WTC11 (cell line): ENCODE data around the gene EMP2. TPM values are rescaled to one million over a fixed set of nuclear protein-coding genes. Genes with fewer than 3 reads are reported as not detected.
"Not testable (repeated sequence)": the region's sequence is repeated elsewhere in the genome, so short reads cannot be mapped to it uniquely, and the experiment has no call there.

Experiments used
- ATAC-seq: fragments of 200-7000 bp; cut with Tn5 transposase; 2 replicates; pipeline ENCODE4 v1.10.0; 2021; ENCODE audit warnings: mild to moderate bottlenecking, moderate library complexity
- CTCF ChIA-PET: fragments of 300-600 bp; sonication (Branson Sonifier 250); formaldehyde crosslinking; loops from one replicate; lab custom pipeline; 2021; ENCODE audit warnings: antibody characterized with exemption; lab: Charles Lee
- POLR2A ChIA-PET: fragments of 350-600 bp; sonication (Branson Sonifier 250); formaldehyde crosslinking; loops from one replicate; lab custom pipeline; 2021; ENCODE audit warnings: antibody characterized with exemption; lab: Charles Lee
- DNase-seq: peaks from one replicate; pipeline ENCODE4 v3.0.0; 2021; ENCODE audit warnings: low spot score
- H3K27ac Mint-ChIP-seq: 2 replicates; pipeline ENCODE4 v1.8.0; 2021; ENCODE audit warnings: mixed read lengths
- H3K27me3 Mint-ChIP-seq: 2 replicates; pipeline ENCODE4 v1.8.0; 2021; ENCODE audit warnings: low read depth, mild to moderate bottlenecking, moderate library complexity, mixed read lengths
- H3K36me3 Mint-ChIP-seq: 2 replicates; pipeline ENCODE4 v1.8.0; 2021; ENCODE audit warnings: mixed read lengths
- H3K4me1 Mint-ChIP-seq: 2 replicates; pipeline ENCODE4 v1.8.0; 2022; ENCODE audit warnings: mixed read lengths
- H3K4me3 Mint-ChIP-seq: 2 replicates; pipeline ENCODE4 v1.8.0; 2021; ENCODE audit warnings: mild to moderate bottlenecking, moderate library complexity, mixed read lengths
- H3K9me3 Mint-ChIP-seq: 2 replicates; pipeline ENCODE4 v1.8.0; 2021; ENCODE audit warnings: mixed read lengths
- ATF1 ChIP-seq: sonication (generic); formaldehyde crosslinking; IDR thresholded peaks from 2 replicates; pipeline ENCODE4 v1.8.1; 2023; ENCODE audit warnings: mild to moderate bottlenecking, moderate library complexity, missing genetic modification reagents
- CREB1 ChIP-seq: sonication (generic); formaldehyde crosslinking; IDR thresholded peaks from 2 replicates; pipeline ENCODE4 v1.8.0; 2023; ENCODE audit warnings: mild to moderate bottlenecking, missing genetic modification reagents
- ELF4 ChIP-seq: sonication (generic); formaldehyde crosslinking; IDR thresholded peaks from 2 replicates; pipeline ENCODE4 v1.8.1; 2022; ENCODE audit warnings: low read depth, mild to moderate bottlenecking, moderate library complexity, missing genetic modification reagents
- ETV6 ChIP-seq: sonication (generic); formaldehyde crosslinking; IDR thresholded peaks from 2 replicates; pipeline ENCODE4 v1.8.1; 2022; ENCODE audit warnings: mild to moderate bottlenecking, missing genetic modification reagents
- GABPB1 ChIP-seq: sonication (generic); formaldehyde crosslinking; IDR thresholded peaks from 2 replicates; pipeline ENCODE4 v1.8.1; 2023; ENCODE audit warnings: mild to moderate bottlenecking, missing genetic modification reagents
- JAZF1 ChIP-seq: fragments of 250-450 bp; sonication (Bioruptor Pico); IDR thresholded peaks from 2 replicates; pipeline ENCODE4 v1.9.0; 2021; ENCODE audit warnings: moderate library complexity, mild to moderate bottlenecking, inconsistent platforms
- JUN ChIP-seq: sonication (generic); formaldehyde crosslinking; IDR thresholded peaks from 2 replicates; pipeline ENCODE4 v1.8.0; 2023; ENCODE audit warnings: mild to moderate bottlenecking, missing genetic modification reagents
- MXD4 ChIP-seq: fragments of 250-450 bp; sonication (Bioruptor Pico); IDR thresholded peaks from 2 replicates; pipeline ENCODE4 v1.8.0; 2021; ENCODE audit warnings: mild to moderate bottlenecking, moderate library complexity, borderline replicate concordance
- NFE2L1 ChIP-seq: sonication (generic); formaldehyde crosslinking; IDR thresholded peaks from 2 replicates; pipeline ENCODE4 v1.8.1; 2023; ENCODE audit warnings: missing genetic modification reagents
- PRRX2 ChIP-seq: fragments of 250-450 bp; sonication (Bioruptor Pico); IDR thresholded peaks from 2 replicates; pipeline ENCODE4 v1.8.0; 2021; ENCODE audit warnings: mild to moderate bottlenecking
- TCF7 ChIP-seq: sonication (generic); formaldehyde crosslinking; IDR thresholded peaks from 2 replicates; pipeline ENCODE4 v1.8.0; 2022; ENCODE audit warnings: mild to moderate bottlenecking, low read depth, missing genetic modification reagents, moderate library complexity
- TP53 ChIP-seq: sonication (generic); formaldehyde crosslinking; IDR thresholded peaks from 2 replicates; pipeline ENCODE4 v1.8.1; 2023; ENCODE audit warnings: mild to moderate bottlenecking, missing genetic modification reagents
- ZNF121 ChIP-seq: sonication (generic); formaldehyde crosslinking; IDR thresholded peaks from 2 replicates; pipeline ENCODE4 v1.8.0; 2023; ENCODE audit warnings: missing genetic modification reagents
- ZNF232 ChIP-seq: sonication (generic); formaldehyde crosslinking; IDR thresholded peaks from 2 replicates; pipeline ENCODE4 v1.8.0; 2022; ENCODE audit warnings: mild to moderate bottlenecking, missing genetic modification reagents
- total RNA-seq: library from RNA; stranded (reverse); gene quantifications from 3 replicates; pipeline ENCODE4 v1.2.3, GENCODE V29; 2021
- TF ChIP-seq, protein P1 (sequence below): fragments of 250-450 bp; sonication (Bioruptor Pico); IDR thresholded peaks from 2 replicates; pipeline ENCODE4 v1.9.0; 2021; ENCODE audit warnings: mild to moderate bottlenecking
- TF ChIP-seq, protein P2 (sequence below): sonication (generic); formaldehyde crosslinking; IDR thresholded peaks from 2 replicates; pipeline ENCODE4 v1.8.1; 2022; ENCODE audit warnings: low read depth, missing genetic modification reagents, borderline replicate concordance

Gene EMP2
- total RNA-seq, 1 experiment from 2014 or later: 16.4 TPM

DNA sequence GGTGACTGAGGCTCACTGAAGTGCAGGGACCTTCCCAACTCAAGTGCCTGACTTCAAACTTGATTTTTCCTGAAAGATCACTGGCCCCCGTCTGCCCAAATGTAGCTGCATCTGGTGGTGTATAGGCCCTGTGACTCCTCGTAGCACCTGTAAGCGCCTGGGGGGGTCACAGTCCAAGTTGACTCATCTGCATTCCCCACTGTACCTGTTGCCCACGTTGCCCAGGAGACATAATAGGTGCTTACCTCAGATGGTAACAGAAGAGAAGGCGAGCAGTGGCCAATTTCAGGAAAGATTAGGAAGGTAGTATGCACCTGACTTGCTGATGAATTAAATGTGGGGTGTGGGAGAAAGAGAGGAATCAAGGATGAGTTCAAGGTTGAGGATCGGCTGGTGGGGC, 44.1 kb upstream of the EMP2 start:
- Mint-ChIP-seq H3K4me3 (no peak overlapping the region), H3K4me1 (peaks cover 8% of the 10 kb centered on the region), H3K9me3 (no peaks in the 10 kb centered on the region), H3K27me3 (no peaks in the 10 kb centered on the region; the same call in 1 of the 2 replicates), H3K36me3 (no peaks in the 10 kb centered on the region), H3K27ac (no peak overlapping the region)
- ChIA-PET POLR2A (no interaction called here), CTCF (interaction anchor here (0.6 to 1.4 kb wide), 3 partner anchors 36 to 65 kb away, joined by 3 read pairs; partner anchors contain the start of gene EMP2)
- no peak for TF ChIP-seq ETV6 (CRISPR knock-in tag)
- TF ChIP-seq, protein P1, sequence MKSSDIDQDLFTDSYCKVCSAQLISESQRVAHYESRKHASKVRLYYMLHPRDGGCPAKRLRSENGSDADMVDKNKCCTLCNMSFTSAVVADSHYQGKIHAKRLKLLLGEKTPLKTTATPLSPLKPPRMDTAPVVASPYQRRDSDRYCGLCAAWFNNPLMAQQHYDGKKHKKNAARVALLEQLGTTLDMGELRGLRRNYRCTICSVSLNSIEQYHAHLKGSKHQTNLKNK (CRISPR knock-in tag): no peak
- TF ChIP-seq, protein P2, sequence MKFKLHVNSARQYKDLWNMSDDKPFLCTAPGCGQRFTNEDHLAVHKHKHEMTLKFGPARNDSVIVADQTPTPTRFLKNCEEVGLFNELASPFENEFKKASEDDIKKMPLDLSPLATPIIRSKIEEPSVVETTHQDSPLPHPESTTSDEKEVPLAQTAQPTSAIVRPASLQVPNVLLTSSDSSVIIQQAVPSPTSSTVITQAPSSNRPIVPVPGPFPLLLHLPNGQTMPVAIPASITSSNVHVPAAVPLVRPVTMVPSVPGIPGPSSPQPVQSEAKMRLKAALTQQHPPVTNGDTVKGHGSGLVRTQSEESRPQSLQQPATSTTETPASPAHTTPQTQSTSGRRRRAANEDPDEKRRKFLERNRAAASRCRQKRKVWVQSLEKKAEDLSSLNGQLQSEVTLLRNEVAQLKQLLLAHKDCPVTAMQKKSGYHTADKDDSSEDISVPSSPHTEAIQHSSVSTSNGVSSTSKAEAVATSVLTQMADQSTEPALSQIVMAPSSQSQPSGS (CRISPR knock-in tag): no peak
- 0 out of 2 replicates have a peak, but pooled peaks have one; percentile 20 for TF ChIP-seq GABPB1 (CRISPR knock-in tag)
- DNase-seq (no peak), ATAC-seq (no peak)

DNA sequence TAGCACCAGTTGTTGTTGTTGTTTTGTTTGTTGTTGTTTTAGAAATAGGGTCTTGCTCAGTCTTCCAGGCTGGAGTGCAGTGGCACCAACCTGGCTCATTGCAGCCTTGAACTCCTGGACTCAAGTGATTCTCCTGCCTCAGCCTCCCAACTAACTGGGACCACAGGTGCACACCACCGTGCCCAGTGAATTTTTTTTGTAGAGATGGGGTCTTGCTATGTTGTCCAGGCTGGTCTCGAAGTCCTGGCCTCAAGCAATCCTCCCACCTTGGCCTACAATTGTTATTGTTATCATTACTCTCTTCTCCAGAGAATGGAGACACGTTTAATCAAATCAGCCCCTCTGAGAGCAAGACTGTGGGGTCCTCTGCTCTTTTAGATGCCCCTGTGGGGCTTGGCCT, 42.7 kb upstream of the EMP2 start:
- Mint-ChIP-seq H3K27me3 (peaks cover 5% of the 10 kb centered on the region), H3K4me1 (peaks cover 19% of the 10 kb centered on the region), H3K4me3 (no peak overlapping the region), H3K9me3 (no peaks in the 10 kb centered on the region), H3K36me3 (no peaks in the 10 kb centered on the region), H3K27ac (no peak overlapping the region)
- ChIA-PET CTCF (no interaction called here), POLR2A (no interaction called here)
- ATAC-seq: no peak
- TF ChIP-seq ZNF121 (CRISPR knock-in tag) (peak; percentile 35; the same call in 1 of the 2 replicates), TP53 (CRISPR knock-in tag) (no peak)
- no peak for DNase-seq

DNA sequence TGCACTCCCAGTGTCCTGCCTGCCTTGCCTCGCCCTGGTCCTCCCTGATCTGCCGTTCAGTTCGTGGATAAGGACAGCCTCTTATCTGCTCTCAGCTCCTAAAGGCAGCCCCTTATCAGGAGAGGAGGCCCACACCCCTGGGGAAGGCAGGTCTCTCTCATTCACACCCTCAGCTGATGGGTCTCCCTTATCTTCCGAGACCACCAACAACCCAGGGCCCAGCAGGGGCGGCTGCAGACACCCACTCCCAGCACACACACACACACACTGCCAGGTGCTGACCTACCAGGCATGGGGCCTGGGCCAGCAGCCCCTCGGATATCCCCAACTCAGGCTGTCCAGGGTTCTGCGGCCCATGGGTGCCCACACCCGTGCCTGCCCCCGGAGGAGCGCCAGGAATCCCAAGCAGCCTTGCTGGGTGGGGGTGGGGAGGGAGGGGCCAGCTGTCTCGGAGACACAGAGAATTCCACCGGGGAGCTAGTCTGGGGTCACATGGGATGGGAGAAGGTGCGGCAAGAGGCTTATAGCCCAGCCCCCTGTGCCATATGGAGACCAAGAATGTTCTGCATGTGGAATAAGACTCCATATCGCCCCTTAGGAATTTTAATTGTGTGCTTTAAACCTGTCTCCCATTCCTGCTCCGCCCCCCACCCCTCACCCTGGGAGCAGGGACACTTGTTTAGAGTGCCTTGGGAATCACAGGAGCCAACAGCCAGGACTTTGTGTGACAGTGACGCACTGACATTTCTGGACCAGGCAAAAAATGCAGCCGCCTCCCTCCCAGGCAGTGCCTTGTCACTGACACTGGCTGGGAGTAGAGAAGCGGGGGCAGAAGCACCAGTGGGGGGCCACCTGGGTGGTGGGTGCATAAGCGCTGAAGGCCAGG, 41.9 kb upstream of the EMP2 start:
- no peaks in the 10 kb centered on the region for H3K9me3 Mint-ChIP-seq
- CTCF ChIA-PET: interaction anchor here (1.0 to 2.2 kb wide), 2 partner anchors 101 to 296 kb away, joined by 3 to 5 read pairs; no protein-coding TSS in a partner anchor
- POLR2A ChIA-PET: no interaction called here
- DNase-seq (no peak), ATAC-seq (peak; percentile 50)
- H3K36me3 Mint-ChIP-seq: no peaks in the 10 kb centered on the region
- H3K4me3 Mint-ChIP-seq: no peak overlapping the region
- peaks cover 26% of the 10 kb centered on the region for H3K4me1 Mint-ChIP-seq
- TF ChIP-seq PRRX2 (no peak), TCF7 (no peak), CREB1 (no peak), ATF1 (CRISPR knock-in tag) (no peak), JUN (no peak), ELF4 (no peak), MXD4 (CRISPR knock-in tag) (no peak), ZNF121 (CRISPR knock-in tag) (no peak), ZNF232 (no peak), NFE2L1 (CRISPR knock-in tag) (no peak), JAZF1 (CRISPR knock-in tag) (no peak)
- TF ChIP-seq, all 79 proteins: peak for 0
- H3K27me3 Mint-ChIP-seq: peaks cover 11% of the 10 kb centered on the region
- H3K27ac Mint-ChIP-seq: no peak overlapping the region

- peaks cover 32% of the 10 kb centered on the region for H3K4me1 Mint-ChIP-seq
- DNase-seq, POLR2A ChIA-PET, H3K9me3 Mint-ChIP-seq, H3K27ac Mint-ChIP-seq, H3K36me3 Mint-ChIP-seq, ATAC-seq, H3K4me3 Mint-ChIP-seq: not testable (repeated sequence)
- CTCF ChIA-PET: interaction anchor here (1.0 to 2.2 kb wide), 4 partner anchors 9 to 297 kb away, joined by 3 to 5 read pairs (median 4); no protein-coding TSS in a partner anchor
- H3K27me3 Mint-ChIP-seq: peaks cover 11% of the 10 kb centered on the region
Observed at GRCh38 chr16:10621216-10621949, 41.0 kb upstream of the EMP2 start.
